HG02943 (cell line): ENCODE results near the gene SLC2A8.
A peak's percentile ranks its signal among the peaks of the same experiment; 100 is the strongest.

Source experiments
- ATAC-seq: cut with Tn5 transposase; IDR thresholded peaks from one replicate; pipeline ENCODE4 v1.9.1; 2021; ENCODE audit warnings: mild to moderate bottlenecking, low read depth, moderate library complexity; ENCODE audit not compliant: unreplicated experiment

SLC2A8 gene

GRCh38 chr9:127396808-127397645 is at the start of gene SLC2A8:
Gene SLC2A8, plus strand, starts transcription at chr9:127397169. Its CDS starts 62 bp downstream, at chr9:127397231.
- ATAC-seq, result peak; percentile 93

GRCh38 chr9:127347831-127348776 is 48.9 kb upstream of the SLC2A8 start:
- no peak for ATAC-seq

GRCh38 chr9:127349483-127350113 is 47.4 kb upstream of the SLC2A8 start:
- no peak for ATAC-seq

- no peak for ATAC-seq
Measured at GRCh38 chr9:127351182-127352166, 45.5 kb upstream of the SLC2A8 start.

GRCh38 chr9:127353882-127354281 is 43.1 kb upstream of the SLC2A8 start:
- ATAC-seq, result no peak

GRCh38 chr9:127356906-127357305 is 40.1 kb upstream of the SLC2A8 start:
- ATAC-seq, result no peak

GRCh38 chr9:127358023-127358535 is 38.9 kb upstream of the SLC2A8 start:
- no peak for ATAC-seq

- ATAC-seq, result no peak
Measured at GRCh38 chr9:127358770-127359169, 38.2 kb upstream of the SLC2A8 start.

GRCh38 chr9:127360250-127360649 is 36.7 kb upstream of the SLC2A8 start:
- ATAC-seq, result no peak

GRCh38 chr9:127360829-127361228 is 36.1 kb upstream of the SLC2A8 start:
- ATAC-seq, result no peak

- no peak for ATAC-seq
Measured at GRCh38 chr9:127361561-127361960, 35.4 kb upstream of the SLC2A8 start.

GRCh38 chr9:127362829-127363228 is 34.1 kb upstream of the SLC2A8 start:
- no peak for ATAC-seq

- no peak for ATAC-seq
Measured at GRCh38 chr9:127365461-127365860, 31.5 kb upstream of the SLC2A8 start.

GRCh38 chr9:127366594-127366993 is 30.4 kb upstream of the SLC2A8 start:
- ATAC-seq, result no peak

GRCh38 chr9:127368852-127369402 is 28.0 kb upstream of the SLC2A8 start:
- no peak for ATAC-seq

GRCh38 chr9:127369428-127369827 is 27.5 kb upstream of the SLC2A8 start:
- no peak for ATAC-seq

- ATAC-seq, result no peak
Measured at GRCh38 chr9:127370147-127370579, 26.8 kb upstream of the SLC2A8 start.

GRCh38 chr9:127370672-127371648 is 26.0 kb upstream of the SLC2A8 start:
- no peak for ATAC-seq
